Esophagus muscularis mucosa (tissue), 3 donors: ENCODE measurements around the gene SCO2.

ENCODE experiments used
- CTCF ChIP-seq, 3 experiments: fragments of 200-600 bp in 2 of 3; fragments of 450-650 bp in 1 of 3; sonication (generic) in 2 of 3; IDR thresholded peaks; one replicate each; pipeline ENCODE4 v1.5.1; 2017 to 2019; ENCODE audit warnings: antibody characterized with exemption in 3 of 3, mild to moderate bottlenecking in 2 of 3, moderate library complexity in 1 of 3
- POLR2A ChIP-seq: fragments of 450-650 bp; IDR thresholded peaks from one replicate; pipeline ENCODE4 v1.6.1; 2017; ENCODE audit warnings: antibody characterized with exemption, moderate library complexity, mild to moderate bottlenecking, low read depth
- POLR2AphosphoS5 ChIP-seq, 2 donors: sonication (generic); formaldehyde crosslinking; IDR thresholded peaks; one replicate each; pipeline ENCODE4 v1.6.1; 2017; ENCODE audit warnings: antibody characterized with exemption in 2 of 2

GRCh38 chr22:50560034-50560433 lies 34.6 kb upstream of the SCO2 start:
- no peak for TF ChIP-seq CTCF (IDR thresholded peaks at IDR 0.05)
- TF ChIP-seq POLR2A = no peak
- TF ChIP-seq POLR2AphosphoS5 (IDR thresholded peaks at IDR 0.05) = no peak
